SJCRH30 (cell line): ENCODE data around the gene AK6. TPM values are rescaled to one million over a fixed set of nuclear protein-coding genes. Genes with fewer than 3 reads are reported as not detected.
A peak's percentile ranks its signal among the peaks of the same experiment; 100 is the strongest.
"Not testable (repeated sequence)": the region's sequence is repeated elsewhere in the genome, so short reads cannot be mapped to it uniquely, and the experiment has no call there.

Experiments
- DNase-seq, 2 experiments: peaks; one replicate each; pipeline ENCODE4 v3.0.0-alpha.2; 2015 to 2020
- H3K27ac ChIP-seq: fragments of 250-450 bp; sonication (Bioruptor Pico); 2 replicates; pipeline ENCODE4 v1.5.1; 2020; ENCODE audit warnings: mild to moderate bottlenecking, moderate library complexity
- H3K27me3 ChIP-seq: fragments of 250-450 bp; sonication (Bioruptor Pico); 2 replicates; pipeline ENCODE4 v1.5.1; 2020; ENCODE audit warnings: mild to moderate bottlenecking, moderate library complexity
- H3K36me3 ChIP-seq: fragments of 250-450 bp; sonication (Bioruptor Pico); 2 replicates; pipeline ENCODE4 v1.5.1; 2020; ENCODE audit warnings: mild to moderate bottlenecking, moderate library complexity
- H3K4me1 ChIP-seq: fragments of 250-450 bp; sonication (Bioruptor Pico); 2 replicates; pipeline ENCODE4 v1.5.1; 2020; ENCODE audit warnings: mild to moderate bottlenecking, moderate library complexity
- H3K4me3 ChIP-seq: fragments of 250-450 bp; sonication (Bioruptor Pico); 2 replicates; pipeline ENCODE4 v1.5.1; 2020; ENCODE audit warnings: mild to moderate bottlenecking, moderate library complexity
- H3K9me3 ChIP-seq: fragments of 250-450 bp; sonication (Bioruptor Pico); replicated peaks from 2 replicates; pipeline ENCODE4 v1.5.1; 2020; ENCODE audit warnings: mild to moderate bottlenecking, moderate library complexity
- total RNA-seq: library from RNA; depleted of rRNA; stranded (reverse); fragments of >200 nt; shearing (Covaris generic); gene quantifications from 2 replicates; pipeline ENCODE4 v1.2.3, GENCODE V29; 2014

Gene AK6
- total RNA-seq, 1 experiment from 2014 or later: 57.5 TPM

GRCh38 chr5:69364850-69365249 is 4.5 kb downstream of the AK6 start:
- no peaks in the 10 kb centered on the region for H3K27me3 ChIP-seq
- no peak overlapping the region for H3K27ac ChIP-seq
- no peak for DNase-seq
- H3K4me1 ChIP-seq: no peaks in the 10 kb centered on the region; the same call in 1 of the 2 replicates
- no peaks in the 10 kb centered on the region for H3K9me3 ChIP-seq
- H3K4me3 ChIP-seq: no peak overlapping the region
- H3K36me3 ChIP-seq: peaks cover 33% of the 10 kb centered on the region

DNA sequence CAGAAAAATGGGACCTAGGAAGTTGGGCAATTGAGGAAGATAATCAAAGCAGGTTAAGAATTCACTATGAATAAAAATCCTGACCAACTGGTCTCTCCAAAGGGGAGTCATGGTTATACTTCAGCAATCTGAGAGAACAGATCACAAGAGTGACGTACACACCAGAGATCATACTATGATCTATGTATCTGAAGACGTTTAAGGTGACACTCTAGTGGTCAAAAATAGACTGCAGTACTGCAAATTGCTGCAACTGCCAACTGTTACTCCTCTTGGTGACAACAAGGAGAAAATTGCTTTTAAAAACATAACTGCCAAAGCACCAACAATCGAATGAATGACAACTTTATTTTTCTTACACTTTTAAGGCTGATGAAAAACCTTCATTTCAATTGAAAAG is 4.9 kb downstream of the AK6 start:
- Histone ChIP-seq H3K4me3 (no peak overlapping the region), H3K36me3 (peaks cover 35% of the 10 kb centered on the region), H3K27me3 (no peaks in the 10 kb centered on the region), H3K27ac (no peak overlapping the region), H3K9me3 (no peaks in the 10 kb centered on the region), H3K4me1 (no peaks in the 10 kb centered on the region; the same call in 1 of the 2 replicates)
- DNase-seq: peak in 1 of 2 experiments; percentile 20

DNA sequence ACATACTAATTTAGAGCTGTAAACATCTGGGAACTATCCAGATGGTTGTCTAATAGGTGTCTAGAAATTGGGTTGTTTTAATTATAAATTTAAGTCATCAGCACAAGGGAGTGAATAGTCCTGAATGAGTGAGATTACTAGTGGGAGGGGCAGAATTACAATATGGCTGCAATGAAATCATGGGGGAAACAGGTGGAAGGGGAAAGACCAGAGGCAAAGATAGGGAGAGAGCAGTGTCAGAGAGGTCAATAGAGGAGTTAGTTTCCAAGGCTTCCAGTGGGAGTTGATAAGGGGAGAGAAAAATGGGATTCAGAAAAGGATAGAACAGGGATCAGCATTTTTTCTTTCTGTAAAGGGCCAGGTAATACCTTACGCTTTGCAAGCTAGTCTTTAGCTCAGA is 8.9 kb downstream of the AK6 start:
- H3K36me3 ChIP-seq: peaks cover 31% of the 10 kb centered on the region
- DNase-seq: no peak
- H3K27ac ChIP-seq: no peak overlapping the region
- no peaks in the 10 kb centered on the region; the same call in 1 of the 2 replicates for H3K4me1 ChIP-seq
- H3K9me3 ChIP-seq: no peaks in the 10 kb centered on the region
- H3K27me3 ChIP-seq: no peaks in the 10 kb centered on the region; the same call in 1 of the 2 replicates
- H3K4me3 ChIP-seq: no peak overlapping the region

- DNase-seq: no peak
- Histone ChIP-seq H3K36me3 (peaks cover 26% of the 10 kb centered on the region), H3K27me3 (no peaks in the 10 kb centered on the region; the same call in 1 of the 2 replicates)
These were observed 9.6 kb downstream of the AK6 start for GRCh38 chr5:69359699-69360098.

GRCh38 chr5:69350664-69351063 is 18.7 kb downstream of the AK6 start:
- 0 out of 2 replicates have a peak, but pooled peaks cover 6% of the 10 kb centered on the region for H3K9me3 ChIP-seq
- no peaks in the 10 kb centered on the region for H3K27me3 ChIP-seq
- H3K27ac ChIP-seq: no peak overlapping the region
- peaks cover 30% of the 10 kb centered on the region for H3K36me3 ChIP-seq
- H3K4me1 ChIP-seq: no peaks in the 10 kb centered on the region
- DNase-seq: no peak
- no peak overlapping the region for H3K4me3 ChIP-seq

More at GRCh38 chr5:69359699-69360098, 9.6 kb downstream of the AK6 start:
- no peaks in the 10 kb centered on the region for H3K9me3 ChIP-seq
- no peaks in the 10 kb centered on the region; the same call in 1 of the 2 replicates for H3K4me1 ChIP-seq
- no peak overlapping the region for H3K27ac ChIP-seq
- H3K4me3 ChIP-seq: no peak overlapping the region

- Histone ChIP-seq H3K4me3 (no peak overlapping the region), H3K4me1 (no peaks in the 10 kb centered on the region), H3K27me3 (no peaks in the 10 kb centered on the region), H3K9me3 (no peaks in the 10 kb centered on the region), H3K36me3 (no peaks in the 10 kb centered on the region), H3K27ac (no peak overlapping the region)
- DNase-seq: no peak
These were observed 26.2 kb downstream of the AK6 start for GRCh38 chr5:69343083-69343482.

DNA sequence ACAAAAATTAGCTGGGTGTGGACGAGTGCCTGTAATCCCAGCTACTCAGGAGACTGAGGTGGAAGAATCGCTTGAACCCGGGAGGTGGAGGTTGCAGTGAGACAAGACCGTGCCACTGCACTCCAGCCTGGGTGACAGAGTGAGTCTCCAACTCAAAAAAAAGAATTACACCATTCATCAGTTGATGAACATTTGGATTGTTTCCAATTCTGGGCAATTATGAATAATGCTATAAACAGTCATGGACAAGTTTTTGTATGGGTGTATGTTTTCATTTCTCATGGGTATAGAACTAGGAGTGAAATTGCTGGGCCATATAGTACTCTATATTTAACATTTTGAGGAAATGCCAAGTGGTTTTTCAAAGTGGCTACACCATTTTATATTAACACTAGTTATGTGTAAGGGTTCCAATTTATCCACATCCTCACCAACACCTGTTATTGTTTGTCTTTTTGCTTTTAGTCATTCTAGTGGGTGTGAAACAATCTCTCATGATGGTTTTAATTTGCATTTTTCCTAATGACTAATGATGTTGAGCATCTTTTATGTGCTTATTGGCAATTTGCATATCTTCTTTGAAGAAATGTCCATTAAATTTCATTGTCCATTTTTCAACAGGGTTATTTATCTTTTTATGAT is 27.7 kb downstream of the AK6 start:
- H3K4me3 ChIP-seq: no peak overlapping the region
- no peak overlapping the region for H3K27ac ChIP-seq
- H3K36me3 ChIP-seq: no peaks in the 10 kb centered on the region
- no peaks in the 10 kb centered on the region for H3K4me1 ChIP-seq
- no peaks in the 10 kb centered on the region for H3K27me3 ChIP-seq
- DNase-seq: no peak
- H3K9me3 ChIP-seq: no peaks in the 10 kb centered on the region

GRCh38 chr5:69335341-69335935 is 33.9 kb downstream of the AK6 start:
- peaks cover 5% of the 10 kb centered on the region; the same call in 1 of the 2 replicates for H3K4me1 ChIP-seq
- no peak overlapping the region for H3K4me3 ChIP-seq

DNA sequence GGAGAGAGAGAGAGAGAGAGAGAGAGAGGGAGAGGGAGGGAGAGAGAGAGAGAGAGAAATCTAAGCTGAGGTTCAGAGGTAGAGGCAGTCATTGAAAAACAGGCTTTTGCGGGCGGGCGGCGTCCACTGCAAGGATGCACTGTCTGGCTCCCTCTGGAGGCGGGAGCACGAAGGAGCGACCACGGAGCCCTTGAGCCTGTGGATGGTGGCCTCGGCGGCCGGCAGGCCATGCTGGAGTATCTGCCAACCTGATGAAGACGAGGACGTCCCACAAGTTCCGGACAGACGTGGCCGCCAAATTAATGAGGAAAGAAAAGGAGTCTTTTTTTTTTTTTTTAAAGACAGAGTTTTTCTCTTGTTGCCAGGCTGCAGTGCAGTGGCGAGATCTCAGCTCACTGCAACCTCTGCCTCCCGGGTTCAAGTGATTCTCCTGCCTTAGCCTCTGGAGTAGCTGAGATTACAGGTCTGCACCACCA is 34.5 kb downstream of the AK6 start:
- Histone ChIP-seq H3K27ac (no peak overlapping the region), H3K36me3 (no peaks in the 10 kb centered on the region), H3K9me3 (no peaks in the 10 kb centered on the region), H3K4me1 (peaks cover 5% of the 10 kb centered on the region; the same call in 1 of the 2 replicates), H3K27me3 (no peaks in the 10 kb centered on the region), H3K4me3 (peak overlapping the region; percentile 41)
- peak; percentile 85 to 88 for DNase-seq

More at GRCh38 chr5:69335341-69335935, 33.9 kb downstream of the AK6 start:
- Histone ChIP-seq H3K9me3 (no peaks in the 10 kb centered on the region), H3K27ac (no peak overlapping the region), H3K36me3 (no peaks in the 10 kb centered on the region), H3K27me3 (no peaks in the 10 kb centered on the region)
- no peak for DNase-seq

DNA sequence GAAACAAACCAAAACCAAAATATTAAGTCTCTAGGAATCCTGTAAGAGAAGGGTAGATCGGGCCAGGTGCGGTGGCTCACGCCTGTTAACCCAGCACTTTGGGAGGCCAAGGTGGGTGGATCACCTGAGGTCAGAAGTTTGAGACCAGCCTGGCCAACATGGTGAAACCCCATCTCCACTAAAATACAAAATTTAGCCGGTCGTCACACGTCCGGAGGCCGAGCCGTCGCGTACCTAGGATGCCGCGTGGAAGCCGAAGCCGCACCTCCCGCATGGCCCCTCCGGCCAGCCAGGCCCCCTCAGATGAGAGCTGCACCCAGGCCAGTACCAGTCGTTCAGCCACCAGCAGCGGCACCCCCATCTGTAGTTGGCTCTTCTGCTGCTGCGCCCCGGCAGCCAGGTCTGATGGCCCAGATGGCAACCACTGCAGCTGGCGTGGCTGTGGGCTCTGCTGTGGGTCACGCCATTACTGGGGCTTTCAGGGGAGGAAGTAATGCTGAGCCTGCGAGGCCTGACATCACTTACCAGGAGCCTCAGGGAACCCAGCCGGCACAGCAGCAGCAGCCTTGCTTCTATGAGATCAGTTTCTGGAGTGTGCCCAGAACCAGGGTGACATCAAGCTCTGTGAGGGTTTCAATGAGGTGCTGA is 35.5 kb downstream of the AK6 start:
- H3K4me1 ChIP-seq, H3K9me3 ChIP-seq, H3K27me3 ChIP-seq, DNase-seq, H3K36me3 ChIP-seq, H3K4me3 ChIP-seq, H3K27ac ChIP-seq: not testable (repeated sequence)

DNA sequence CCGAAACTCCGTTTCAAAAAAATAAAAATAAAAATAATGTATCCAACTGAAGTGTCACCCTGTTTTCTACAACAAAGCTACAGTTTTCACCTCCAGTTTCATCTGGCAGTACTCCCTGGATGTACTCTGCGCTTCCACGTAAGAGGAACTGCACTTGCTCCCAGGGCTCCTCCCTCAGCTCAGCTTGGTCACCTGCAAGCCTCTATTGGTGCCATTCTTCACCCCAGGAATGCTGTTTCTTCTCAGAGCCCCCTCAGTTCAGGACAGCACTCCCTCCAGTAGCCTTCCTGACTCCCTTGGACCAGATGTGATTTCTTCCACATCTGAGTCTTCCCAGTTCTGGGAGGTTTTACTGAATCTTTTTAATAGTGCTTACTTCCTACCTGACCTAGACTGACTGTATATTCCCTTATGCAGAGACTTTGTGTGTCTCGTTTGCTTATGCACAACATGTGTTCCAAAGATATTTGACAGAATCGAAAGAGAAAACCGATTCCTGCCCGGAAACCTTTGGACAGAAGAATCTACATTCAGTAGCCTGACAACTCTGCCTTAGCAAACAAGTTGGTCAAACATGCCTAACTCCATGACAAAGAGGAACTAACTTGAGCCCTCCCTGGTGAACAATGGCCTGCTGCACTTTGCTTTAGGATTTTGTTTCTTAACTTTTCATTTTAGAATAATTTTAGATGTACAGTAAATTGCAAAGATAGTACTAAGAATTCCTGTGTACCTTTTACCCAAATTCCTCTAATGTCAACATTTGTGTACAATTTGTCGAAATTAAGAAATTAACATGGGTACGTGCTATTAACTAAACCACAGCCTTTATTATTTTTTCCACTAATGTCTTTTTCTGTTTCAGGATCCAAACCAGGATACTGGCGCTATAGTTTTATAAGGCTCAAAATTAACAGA is 37.5 kb downstream of the AK6 start:
- Histone ChIP-seq H3K27me3 (no peaks in the 10 kb centered on the region), H3K4me3 (peak overlapping the region; percentile 61), H3K27ac (no peak overlapping the region), H3K9me3 (no peaks in the 10 kb centered on the region), H3K4me1 (peaks cover 5% of the 10 kb centered on the region; the same call in 1 of the 2 replicates), H3K36me3 (no peaks in the 10 kb centered on the region)
- DNase-seq: no peak

GRCh38 chr5:69329905-69330489 is 39.3 kb downstream of the AK6 start:
- no peak for DNase-seq
- Histone ChIP-seq H3K9me3 (no peaks in the 10 kb centered on the region), H3K27ac (no peak overlapping the region), H3K36me3 (no peaks in the 10 kb centered on the region), H3K4me1 (peaks cover 5% of the 10 kb centered on the region; the same call in 1 of the 2 replicates), H3K4me3 (no peak overlapping the region), H3K27me3 (no peaks in the 10 kb centered on the region)

- H3K36me3 ChIP-seq: no peaks in the 10 kb centered on the region
- H3K9me3 ChIP-seq: no peaks in the 10 kb centered on the region
- H3K4me3 ChIP-seq: no peak overlapping the region
- DNase-seq: no peak
- no peak overlapping the region for H3K27ac ChIP-seq
- no peaks in the 10 kb centered on the region for H3K27me3 ChIP-seq
- H3K4me1 ChIP-seq: no peaks in the 10 kb centered on the region
These were observed 43.0 kb downstream of the AK6 start for GRCh38 chr5:69326365-69326764.

DNA sequence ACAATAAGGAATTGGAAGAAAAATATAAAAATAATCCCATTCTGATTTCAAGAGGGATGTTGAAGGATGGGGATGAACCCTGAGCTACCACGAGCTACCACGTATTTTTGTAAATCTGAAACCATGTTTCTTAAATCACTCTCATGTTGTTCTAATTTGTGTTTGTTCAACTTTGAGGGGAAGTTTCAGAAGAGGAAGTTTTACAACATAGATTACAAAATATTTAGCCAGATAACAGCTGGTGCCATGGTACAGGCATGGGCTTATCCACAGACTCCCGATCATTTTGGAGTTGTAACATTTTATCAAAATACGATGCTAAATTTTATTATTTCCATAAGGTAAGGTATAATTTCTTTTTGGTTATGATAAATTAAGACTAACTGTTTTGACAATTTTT is 51.9 kb downstream of the AK6 start:
- DNase-seq: no peak
- Histone ChIP-seq H3K27me3 (no peaks in the 10 kb centered on the region), H3K4me3 (no peak overlapping the region), H3K27ac (no peak overlapping the region), H3K36me3 (no peaks in the 10 kb centered on the region), H3K9me3 (no peaks in the 10 kb centered on the region), H3K4me1 (no peaks in the 10 kb centered on the region)
